ENCODE data around the gene AP1B1. TPM values are rescaled to one million over a fixed set of nuclear protein-coding genes. Genes with fewer than 3 reads are reported as not detected.

Gene AP1B1
- total and polyA plus RNA-seq, 2 of the 4 experiments (the other 2 are of a cell fraction) = 55.7 to 70.8 TPM

- TF ChIP-seq ELK1 (IDR thresholded peaks at IDR 0.05; ENCODE audit: borderline replicate concordance, low read depth, low read length) (no peak), NFE2L2 (IDR thresholded peaks at IDR 0.05; ENCODE audit: low read depth, low read length) (no peak), POLR2A (IDR thresholded peaks at IDR 0.05; ENCODE audit: low read depth, low read length) (no peak)
Observed at GRCh38 chr22:29302402-29302680, 86.0 kb downstream of the AP1B1 start (continued).

- Histone ChIP-seq H3K4ac (ENCODE audit: low read depth, low read length) (no peak overlapping the region), H3K56ac (ENCODE audit: extremely low read depth, insufficient read depth, low read length) (no peak overlapping the region), H3K9ac (ENCODE audit: low read depth, low read length) (no peak overlapping the region), H3K18ac (ENCODE audit: low read depth, low read length) (no peak overlapping the region), H3K4me2 (ENCODE audit: low read depth, low read length) (no peak overlapping the region), H3K4me3 (ENCODE audit: insufficient read depth, low read depth, low read length) (no peak overlapping the region), H2BK20ac (ENCODE audit: low read depth, low read length) (no peak overlapping the region), H3K9me3 (ENCODE audit: control insufficient read depth, insufficient read depth, low read length) (no peaks in the 10 kb centered on the region), H4K5ac (ENCODE audit: low read depth, low read length) (no peak overlapping the region), H3K14ac (replicated peaks; ENCODE audit: low read depth, low read length) (no peak overlapping the region), H3K4me1 (ENCODE audit: control insufficient read depth, insufficient read depth, low read length) (peaks cover 2% of the 10 kb centered on the region), H3K27me3 (ENCODE audit: control insufficient read depth, insufficient read depth, low read length) (no peaks in the 10 kb centered on the region), H2BK120ac (ENCODE audit: low read depth, low read length) (no peak overlapping the region), H2AK5ac (ENCODE audit: low read depth, low read length) (no peak overlapping the region), H4K91ac (ENCODE audit: insufficient read depth, low read depth, low read length) (no peak overlapping the region), H3K27ac (ENCODE audit: insufficient read depth, low read length) (no peak overlapping the region), H2BK5ac (ENCODE audit: low read depth, low read length, poor library complexity, severe bottlenecking) (no peak overlapping the region), H3K23ac (ENCODE audit: low read depth, low read length) (no peak overlapping the region), H3K9me1 (ENCODE audit: insufficient read depth, low read length) (peaks cover 10% of the 10 kb centered on the region), H3K79me1 (ENCODE audit: low read depth in 1 of 2, low read length in 2 of 2) (peaks cover 9 to 21% of the 10 kb centered on the region in 2 experiments), H2AFZ (replicated peaks; ENCODE audit: low read length, poor library complexity) (no peak overlapping the region), H3K36me3 (ENCODE audit: control insufficient read depth, insufficient read depth, low read length) (peaks cover 41% of the 10 kb centered on the region), H2BK15ac (ENCODE audit: low read depth, low read length) (no peak overlapping the region), H2AK9ac (replicated peaks; ENCODE audit: low read depth, low read length, poor library complexity) (no peak overlapping the region), H4K20me1 (ENCODE audit: insufficient read depth, low read length) (peaks cover 37% of the 10 kb centered on the region), H4K8ac (ENCODE audit: low read depth in 2 of 2, low read length in 2 of 2) (no peak overlapping the region)
- DNase-seq (no peak), ATAC-seq (ENCODE audit: low read depth) (no peak)
- WGBS, 2 experiments (ENCODE audit: extremely low coverage in 2 of 2, insufficient read length in 1 of 2) = 91% methylated on average over 8 of the region's 17 CpGs; no CpG with 5 or more reads in 1 of the 2 experiments
- in situ Hi-C loops (cut with MboI; ENCODE audit: low sequenced_read_pairs) (no loop called here), dilution Hi-C loops (cut with HindIII; ENCODE audit: low sequenced_read_pairs, unreplicated experiment) (no loop called here), intact Hi-C loops (cut with micrococcal nuclease) (no loop called here)
- no TSS peak for BruUV-seq (replicated peaks)
- ChIA-PET CTCF (no interaction called here), POLR2A (ENCODE audit: unreplicated experiment) (no interaction called here)
- TF ChIP-seq SMC3 (IDR thresholded peaks at IDR 0.05; ENCODE audit: low read depth, low read length) (no peak), RCOR1 (IDR thresholded peaks at IDR 0.05; ENCODE audit: insufficient replicate concordance, low read length) (no peak), FOS (IDR thresholded peaks at IDR 0.05; ENCODE audit: low read depth, low read length) (no peak), MAFK (IDR thresholded peaks at IDR 0.05; ENCODE audit: low read depth, low read length) (no peak), CTCF (conservative IDR thresholded peaks at IDR 0.05; ENCODE audit: low read depth, low read length) (no peak), ELK1 (IDR thresholded peaks at IDR 0.05; ENCODE audit: borderline replicate concordance, low read depth, low read length) (no peak), MAZ (IDR thresholded peaks at IDR 0.05; ENCODE audit: borderline replicate concordance, low read depth, low read length) (no peak), POLR2A (IDR thresholded peaks at IDR 0.05; ENCODE audit: low read depth, low read length) (no peak), USF2 (IDR thresholded peaks at IDR 0.05; ENCODE audit: low read depth, low read length) (no peak), CEBPB (IDR thresholded peaks at IDR 0.05; ENCODE audit: low read depth, low read length) (no peak), RAD21 (IDR thresholded peaks at IDR 0.05; ENCODE audit: low read length) (no peak)
Observed at GRCh38 chr22:29301716-29302401, 86.5 kb downstream of the AP1B1 start.

Data from IMR-90 (cell line).